NCI-H2081 treated with DMSO at 0.1 percent for 48 hours (cell line): ENCODE measurements around the gene SYNPR.
A peak's percentile ranks its signal among the peaks of the same experiment; 100 is the strongest.

Experiments
- DNase-seq: peaks from one replicate; lab custom pipeline; 2025; lab: John Stamatoyannopoulos, UW

The SYNPR gene

DNA sequence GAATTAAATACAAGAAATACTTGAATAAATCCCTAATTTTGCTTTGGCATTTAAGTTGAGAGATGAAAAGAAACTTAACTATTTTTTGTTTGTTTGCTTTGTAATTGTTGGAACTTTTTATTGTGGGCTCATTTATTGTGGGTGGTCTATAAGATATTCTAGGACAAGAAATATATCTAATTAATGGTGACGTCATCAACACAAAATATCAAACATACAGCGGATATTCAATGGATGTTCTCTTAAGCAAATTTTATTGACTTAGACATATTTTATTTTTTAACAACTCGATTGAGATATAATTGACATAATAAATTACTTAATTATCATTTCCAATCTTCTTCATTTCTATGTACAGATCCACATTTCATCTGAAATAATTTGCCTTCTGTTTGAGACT is 30.0 kb downstream of the SYNPR start:
- DNase-seq: no peak

DNA sequence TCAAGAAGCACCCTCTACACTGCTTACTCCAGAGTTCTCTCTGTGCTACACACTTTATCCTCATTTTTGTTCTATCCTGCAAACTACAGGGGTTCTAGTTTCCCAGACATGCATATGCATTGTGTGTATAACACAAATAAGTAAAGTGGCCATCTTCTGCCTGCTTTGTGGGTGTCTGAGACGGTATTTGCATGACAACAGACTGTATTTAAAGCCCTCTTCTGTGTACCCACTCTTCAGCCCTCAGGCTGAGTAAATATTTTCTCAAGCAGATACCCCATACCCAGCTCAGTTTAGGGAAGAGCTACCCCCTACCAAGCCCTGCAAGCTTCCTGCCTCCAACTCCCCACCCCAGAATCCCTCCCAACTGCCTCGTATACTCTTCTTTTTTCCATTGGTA is 31.7 kb downstream of the SYNPR start:
- DNase-seq: no peak

DNA sequence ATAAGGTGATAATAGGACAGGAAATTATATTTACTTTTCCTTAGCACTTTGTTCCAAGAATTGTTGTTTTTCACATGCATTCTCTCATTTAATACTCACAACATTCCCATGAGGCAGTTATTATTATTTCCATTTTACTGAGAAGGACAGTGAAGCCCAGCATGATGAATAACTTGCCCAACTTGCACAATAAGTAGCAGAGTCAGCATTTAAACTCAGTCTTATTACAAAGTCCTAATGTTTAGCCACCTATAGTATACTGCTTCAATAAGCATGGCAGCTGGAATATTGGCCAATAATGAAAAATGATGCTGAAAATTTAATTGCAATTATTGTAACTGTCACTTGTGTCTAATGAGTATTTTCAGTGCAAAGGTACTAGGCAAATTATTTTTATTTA is 45.7 kb downstream of the SYNPR start:
- no peak for DNase-seq

DNA sequence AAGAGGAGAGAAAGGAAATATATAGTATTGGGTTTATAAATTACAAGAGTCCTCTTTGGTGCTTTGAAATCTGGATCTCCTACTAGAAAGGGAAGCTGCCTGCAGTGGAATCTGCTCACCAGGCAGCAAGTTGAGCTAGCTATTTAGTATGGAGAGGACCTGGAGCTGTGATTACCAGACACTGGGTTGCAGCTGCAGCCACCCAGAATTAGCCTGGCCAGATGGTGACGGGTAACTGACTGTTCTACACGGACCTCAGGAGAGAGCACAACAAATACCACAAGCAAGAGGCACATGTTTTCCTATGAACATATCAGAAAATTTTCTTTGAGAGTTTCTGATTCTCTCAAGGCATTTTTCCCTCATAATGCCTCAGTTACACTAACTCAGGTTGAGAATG is 46.5 kb downstream of the SYNPR start:
- DNase-seq: no peak

DNA sequence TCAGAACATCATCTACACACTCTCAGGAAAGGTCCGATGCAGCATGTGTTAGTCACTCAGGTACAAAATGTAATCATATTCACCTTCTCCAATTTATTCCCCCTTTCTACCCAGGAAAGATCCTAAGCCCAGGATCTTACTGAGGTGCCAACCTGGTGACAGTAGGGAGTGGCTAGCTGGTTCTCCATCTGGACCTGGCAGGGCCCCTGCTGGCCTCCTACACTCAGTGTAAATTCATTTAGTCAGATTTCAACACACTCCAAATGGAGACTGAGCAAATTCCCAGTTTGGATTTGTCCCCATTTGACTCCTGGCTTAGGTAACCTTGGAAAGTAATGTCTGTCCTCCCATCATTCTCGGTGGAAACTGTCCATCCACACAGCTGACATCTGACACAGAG is 47.3 kb downstream of the SYNPR start:
- DNase-seq: no peak

DNA sequence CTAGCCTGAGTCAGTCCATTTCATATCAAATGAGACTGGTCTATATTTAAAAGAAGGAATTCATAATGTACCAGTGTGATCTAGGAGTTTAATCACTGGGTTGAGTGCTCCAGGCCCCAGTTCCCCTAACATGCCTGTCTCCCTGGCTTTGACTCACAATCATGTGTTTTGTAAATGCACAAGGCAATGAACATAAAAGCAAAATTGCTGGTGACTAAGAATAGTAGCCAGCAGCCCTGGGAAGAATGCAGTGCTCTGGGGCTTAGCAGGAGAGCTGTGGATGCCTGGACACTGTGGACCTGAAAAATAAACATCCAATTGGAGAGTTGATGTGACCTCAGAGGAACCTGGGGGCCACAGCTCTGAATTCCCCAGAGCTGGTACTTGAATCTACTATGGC is 50.3 kb downstream of the SYNPR start:
- no peak for DNase-seq

- DNase-seq: no peak
These were observed 53.4 kb downstream of the SYNPR start for GRCh38 chr3:63331520-63331919.

- no peak for DNase-seq
These were observed 55.7 kb downstream of the SYNPR start for GRCh38 chr3:63333815-63334214.

DNA sequence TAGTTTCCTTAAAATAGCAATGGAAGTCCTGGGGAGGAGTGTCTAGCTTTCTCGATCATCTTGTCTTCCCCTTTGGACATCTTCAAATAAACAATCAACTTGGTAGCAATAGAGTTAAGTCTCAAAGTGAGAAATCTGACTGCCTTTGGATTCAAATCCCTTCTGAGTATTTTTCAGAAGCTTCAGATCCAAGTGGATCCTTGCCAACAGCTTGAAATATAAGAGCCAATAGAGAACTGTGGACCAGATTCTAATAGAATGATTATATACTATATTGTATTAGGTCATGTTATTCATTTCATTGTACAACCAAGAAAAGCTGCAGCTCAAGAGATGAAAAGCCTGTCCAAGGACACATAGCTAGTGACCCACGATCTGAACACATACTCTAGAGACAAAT is 60.2 kb downstream of the SYNPR start:
- DNase-seq: no peak

- DNase-seq: peak; percentile 85
These were observed 65.6 kb downstream of the SYNPR start for GRCh38 chr3:63343674-63344073.

GRCh38 chr3:63344661-63345060 is 66.6 kb downstream of the SYNPR start:
- DNase-seq: no peak

DNA sequence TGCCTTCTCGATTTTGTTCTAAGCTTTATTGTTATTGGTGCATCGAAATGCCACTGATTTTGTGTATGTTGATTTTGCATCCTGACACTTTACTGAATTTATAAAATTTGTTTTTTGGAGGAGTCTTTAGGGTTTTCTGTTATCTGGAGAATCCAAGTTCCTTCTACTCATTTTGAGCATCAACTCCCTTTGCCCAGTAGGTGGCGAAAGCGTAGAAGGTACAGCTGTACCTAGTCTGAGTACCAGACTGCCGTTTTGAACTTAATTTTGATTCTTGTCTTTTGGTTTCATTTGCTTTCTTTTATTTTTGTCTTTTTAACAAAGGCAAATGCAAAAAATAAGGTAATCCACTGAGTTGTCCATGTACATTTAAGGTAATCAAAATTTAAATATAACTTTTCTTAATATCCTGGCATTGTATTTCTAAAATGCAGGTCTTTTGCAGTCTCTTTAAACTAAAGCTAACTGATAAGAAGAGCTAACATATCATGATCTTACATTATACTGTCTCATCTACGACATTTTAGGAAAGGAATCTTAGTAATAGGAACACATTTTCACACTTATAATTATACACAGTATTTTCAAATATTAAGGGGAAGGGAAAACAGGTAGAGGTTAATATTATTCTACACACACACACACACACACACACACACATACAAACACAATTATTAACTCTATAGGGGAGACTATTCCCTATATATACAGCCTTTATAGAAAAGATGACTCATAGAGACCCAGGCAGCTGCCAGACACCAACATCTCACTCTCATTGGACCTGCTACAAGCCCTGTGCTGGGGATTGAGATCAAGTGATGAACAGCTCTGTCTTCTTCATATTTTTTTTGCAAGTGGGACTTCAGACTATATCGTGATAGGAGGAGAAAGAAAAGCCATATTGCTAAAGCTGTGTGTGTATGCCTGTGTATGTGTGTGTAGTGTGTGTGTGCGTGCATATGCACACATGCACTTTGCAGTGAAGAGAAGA is 71.8 kb downstream of the SYNPR start:
- no peak for DNase-seq

DNA sequence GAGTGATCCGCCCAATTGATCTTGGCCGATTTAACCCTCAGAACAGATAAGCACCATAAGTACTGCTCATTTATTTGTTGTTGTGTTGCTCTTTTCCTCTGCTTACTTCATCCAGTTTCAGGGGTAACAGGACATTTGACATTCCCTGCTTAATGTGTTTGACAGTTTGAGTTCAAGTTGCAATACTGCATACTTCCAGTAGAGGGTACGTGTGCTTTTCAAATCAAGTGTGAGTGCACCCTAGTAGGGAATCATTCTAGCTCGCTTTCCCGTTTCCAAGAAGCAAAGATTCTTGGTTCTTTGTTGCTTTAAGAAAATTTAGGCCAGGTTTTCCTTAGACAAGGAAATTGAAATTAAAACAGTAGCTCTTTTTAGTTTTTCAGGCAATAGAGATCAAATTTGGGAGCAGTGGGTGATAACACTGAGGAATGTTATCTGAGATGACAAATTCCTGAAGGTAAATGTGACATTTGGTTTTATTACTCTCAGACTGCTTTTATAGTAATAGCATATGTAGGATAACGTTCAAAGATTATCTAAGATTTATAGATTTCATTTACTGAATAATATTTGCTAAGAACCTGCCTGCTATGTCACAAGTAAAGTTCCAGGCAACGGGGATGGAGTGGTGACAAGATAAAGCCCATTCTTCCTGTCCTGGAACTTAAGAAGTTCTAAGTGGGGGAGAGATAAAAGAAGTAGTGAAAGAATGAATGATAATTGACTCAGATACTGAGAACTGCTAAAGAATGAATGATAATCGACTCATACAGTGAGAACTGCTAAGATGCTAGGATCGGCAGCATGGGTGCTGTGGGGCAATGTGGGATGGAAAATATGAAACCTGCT is 73.3 kb downstream of the SYNPR start:
- DNase-seq: no peak

- DNase-seq: no peak
These were observed 73.8 kb downstream of the SYNPR start for GRCh38 chr3:63352008-63352279.

DNA sequence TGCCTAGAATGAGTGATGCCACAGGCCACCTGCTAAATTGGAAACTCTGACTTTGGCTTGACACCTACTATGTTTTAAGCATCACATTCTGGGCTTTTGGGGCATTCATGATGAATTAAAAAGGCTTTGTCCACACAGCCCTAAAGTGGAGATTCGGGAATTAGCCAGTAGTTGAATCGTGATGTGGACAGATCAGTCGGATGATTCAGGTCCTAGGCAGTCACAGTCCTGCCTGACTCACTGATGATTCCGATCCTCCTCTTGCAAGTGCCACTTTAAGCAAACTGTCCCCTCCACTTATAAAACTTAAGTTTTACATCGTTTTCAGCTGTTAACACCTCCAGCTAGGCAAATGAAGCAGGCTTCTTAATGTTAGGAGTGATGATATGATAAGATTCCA is 75.3 kb downstream of the SYNPR start:
- no peak for DNase-seq

GRCh38 chr3:63354160-63354559 is 76.1 kb downstream of the SYNPR start:
- no peak for DNase-seq

- DNase-seq: no peak
These were observed 77.7 kb downstream of the SYNPR start for GRCh38 chr3:63355809-63356208.

- DNase-seq: no peak
These were observed 86.4 kb downstream of the SYNPR start for GRCh38 chr3:63364495-63364894.

DNA sequence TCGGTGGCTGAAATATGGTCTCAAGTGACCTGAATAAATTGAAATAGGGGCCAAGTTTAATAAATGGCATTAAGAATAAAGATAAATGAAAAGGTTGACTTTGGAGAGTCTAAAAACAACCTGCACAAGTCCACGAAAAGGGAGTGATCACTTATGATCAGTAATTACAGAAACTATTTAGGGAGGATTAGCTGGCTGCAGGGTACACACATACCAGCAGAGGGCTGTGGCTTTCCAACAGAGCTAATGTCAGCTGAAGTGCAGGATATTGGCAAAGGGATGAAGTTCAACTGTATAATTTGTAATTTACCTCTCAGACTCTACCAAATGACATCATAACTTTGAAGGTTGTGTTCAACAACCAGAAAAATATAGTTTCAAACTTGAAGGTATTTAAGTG is 86.8 kb downstream of the SYNPR start:
- DNase-seq: no peak

DNA sequence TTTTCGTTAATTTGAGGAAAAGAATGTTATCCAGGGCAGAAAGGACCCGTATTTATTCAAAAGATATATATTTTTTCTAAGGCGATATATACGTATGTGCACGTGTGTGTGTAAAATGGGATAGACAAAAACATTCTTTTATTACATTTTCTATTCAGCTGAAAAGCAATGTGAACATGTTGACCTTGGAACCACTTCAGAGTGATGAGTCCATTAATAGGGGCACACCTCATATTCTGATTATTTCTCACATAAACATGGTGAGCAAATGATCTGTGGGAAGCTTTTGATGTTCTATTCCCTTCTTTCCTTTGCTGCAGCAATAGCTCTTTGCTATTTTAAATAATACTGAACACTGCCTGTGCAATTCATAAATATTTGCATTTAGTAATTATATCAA is 87.6 kb downstream of the SYNPR start:
- DNase-seq: no peak

DNA sequence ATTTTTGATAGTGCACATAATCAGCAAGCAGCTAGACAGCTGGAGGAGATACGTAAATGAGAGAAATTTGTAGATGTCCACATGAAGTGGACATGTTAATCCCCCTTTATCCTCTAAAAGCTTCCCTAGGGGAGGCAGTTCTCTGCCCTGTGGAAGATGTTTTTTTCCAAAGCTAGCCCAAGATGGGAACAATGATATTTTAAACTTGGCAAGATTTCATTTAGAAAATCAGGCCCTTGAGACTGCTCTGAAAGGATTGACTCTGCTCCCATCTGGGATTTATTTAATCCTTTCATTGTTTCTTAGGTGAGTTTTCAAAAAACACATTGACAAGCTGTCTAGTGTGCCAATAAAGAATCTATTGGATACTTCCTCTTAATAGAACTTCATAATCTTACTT is 92.0 kb downstream of the SYNPR start:
- DNase-seq: no peak

DNA sequence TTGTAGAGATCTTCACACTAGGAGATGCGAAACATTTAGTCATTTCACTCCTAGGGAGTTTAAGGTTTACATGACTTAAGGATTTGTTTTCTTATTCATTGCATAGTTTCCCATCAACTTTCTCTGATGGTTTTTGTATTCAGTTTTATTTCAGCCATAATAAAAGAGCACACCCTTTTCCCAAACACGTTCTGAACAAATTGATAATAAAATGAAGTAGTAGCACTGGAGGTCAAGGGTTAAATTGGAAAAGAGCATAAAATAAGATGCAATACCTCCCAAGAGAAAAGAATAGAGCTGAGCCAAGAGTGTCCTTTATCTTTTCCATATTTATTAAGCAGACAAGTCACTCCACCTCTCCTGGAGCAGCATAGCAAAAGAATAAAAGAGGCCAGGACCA is 104.9 kb downstream of the SYNPR start:
- DNase-seq: no peak

GRCh38 chr3:63384382-63384781 is 106.3 kb downstream of the SYNPR start:
- no peak for DNase-seq
